H9 (cell line): ENCODE results near the gene NHSL1. TPM values are rescaled to one million over a fixed set of nuclear protein-coding genes. Genes with fewer than 3 reads are reported as not detected.
A peak's percentile ranks its signal among the peaks of the same experiment; 100 is the strongest.

Experiments used
- DNase-seq: peaks from one replicate; pipeline ENCODE4 v3.0.0-alpha.2; 2017
- H2AFZ ChIP-seq: one replicate; pipeline ENCODE4 v1.6.1; 2013; ENCODE audit warnings: mild to moderate bottlenecking, low read length, control low read depth, moderate library complexity
- H2AK5ac ChIP-seq: 2 replicates; pipeline ENCODE4 v1.6.1; 2013; ENCODE audit warnings: low read length, control low read depth, mixed read lengths; ENCODE audit not compliant: insufficient read length
- H2BK120ac ChIP-seq: one replicate; pipeline ENCODE4 v1.6.1; 2013; ENCODE audit warnings: low read depth, mild to moderate bottlenecking, low read length, control low read depth, inconsistent platforms; ENCODE audit not compliant: poor library complexity, severe bottlenecking
- H2BK12ac ChIP-seq: 2 replicates; pipeline ENCODE4 v1.6.1; 2013; ENCODE audit warnings: low read length, control low read depth, mixed read lengths, low read depth; ENCODE audit not compliant: insufficient read length
- H2BK15ac ChIP-seq: 2 replicates; pipeline ENCODE4 v1.6.1; 2013; ENCODE audit warnings: low read depth, low read length, control low read depth
- H2BK20ac ChIP-seq: one replicate; pipeline ENCODE4 v1.6.1; 2013; ENCODE audit warnings: low read depth, mild to moderate bottlenecking, low read length, control low read depth, inconsistent platforms; ENCODE audit not compliant: poor library complexity, severe bottlenecking
- H2BK5ac ChIP-seq: 2 replicates; pipeline ENCODE4 v1.6.1; 2013; ENCODE audit warnings: low read length, control low read depth, mixed read lengths; ENCODE audit not compliant: insufficient read length
- H3K14ac ChIP-seq: 2 replicates; pipeline ENCODE4 v1.6.1; 2013; ENCODE audit warnings: low read length, control low read depth; ENCODE audit not compliant: insufficient read depth
- H3K18ac ChIP-seq: 2 replicates; pipeline ENCODE4 v1.6.1; 2013; ENCODE audit warnings: low read depth, mild to moderate bottlenecking, mixed read lengths, low read length, control low read depth; ENCODE audit not compliant: insufficient read length
- H3K23ac ChIP-seq: 2 replicates; pipeline ENCODE4 v1.6.1; 2013; ENCODE audit warnings: low read length, control low read depth, mixed read lengths, low read depth; ENCODE audit not compliant: insufficient read length
- H3K23me2 ChIP-seq: 2 replicates; pipeline ENCODE4 v1.6.1; 2013; ENCODE audit warnings: low read depth, mild to moderate bottlenecking, mixed read lengths, low read length, control low read depth; ENCODE audit not compliant: insufficient read length, poor library complexity, severe bottlenecking
- H3K27ac ChIP-seq: 2 replicates; pipeline ENCODE4 v1.5.1; 2013; ENCODE audit warnings: low read length, control low read depth, mixed read lengths, low read depth; ENCODE audit not compliant: insufficient read length
- H3K27me3 ChIP-seq: 2 replicates; pipeline ENCODE4 v1.6.1; 2013; ENCODE audit warnings: low read length, control low read depth, inconsistent platforms; ENCODE audit not compliant: insufficient read depth
- H3K4ac ChIP-seq: 2 replicates; pipeline ENCODE4 v1.6.1; 2013; ENCODE audit warnings: low read depth, mild to moderate bottlenecking, control low read depth, inconsistent platforms, low read length, moderate library complexity
- H3K4me1 ChIP-seq: 2 replicates; pipeline ENCODE4 v1.6.1; 2013; ENCODE audit warnings: low read length, control low read depth, inconsistent platforms; ENCODE audit not compliant: insufficient read depth
- H3K4me2 ChIP-seq: 2 replicates; pipeline ENCODE4 v1.6.1; 2013; ENCODE audit warnings: low read length, control low read depth, mixed read lengths; ENCODE audit not compliant: insufficient read length, insufficient read depth
- H3K56ac ChIP-seq: 2 replicates; pipeline ENCODE4 v1.6.1; 2013; ENCODE audit warnings: low read depth, mild to moderate bottlenecking, mixed read lengths, low read length, control low read depth; ENCODE audit not compliant: insufficient read length
- H3K79me1 ChIP-seq: 2 replicates; pipeline ENCODE4 v1.6.1; 2013; ENCODE audit warnings: low read depth, mild to moderate bottlenecking, moderate library complexity, low read length, control low read depth, inconsistent platforms; ENCODE audit not compliant: insufficient read depth, poor library complexity, severe bottlenecking
- H3K79me2 ChIP-seq: 2 replicates; pipeline ENCODE4 v1.6.1; 2013; ENCODE audit warnings: low read length, control low read depth, inconsistent platforms; ENCODE audit not compliant: insufficient read depth
- H3K9ac ChIP-seq: 2 replicates; pipeline ENCODE4 v1.6.1; 2013; ENCODE audit warnings: low read length, control low read depth, mixed read lengths; ENCODE audit not compliant: insufficient read length; ENCODE audit errors: extremely low read depth
- H3K9me3 ChIP-seq: one replicate; pipeline ENCODE4 v1.6.1; 2013; ENCODE audit warnings: low read depth, low read length, inconsistent platforms; ENCODE audit not compliant: control insufficient read depth
- H3T11ph ChIP-seq: one replicate; pipeline ENCODE4 v1.6.1; 2013; ENCODE audit warnings: mild to moderate bottlenecking, low read length, control low read depth, inconsistent platforms
- H4K20me1 ChIP-seq: one replicate; pipeline ENCODE4 v1.6.1; 2013; ENCODE audit not compliant: control insufficient read depth, insufficient read length, insufficient read depth
- H4K5ac ChIP-seq: 2 replicates; pipeline ENCODE4 v1.6.1; 2013; ENCODE audit warnings: low read depth, mild to moderate bottlenecking, mixed read lengths, low read length, control low read depth; ENCODE audit not compliant: insufficient read length
- H4K8ac ChIP-seq: replicated peaks from 2 replicates; pipeline ENCODE4 v1.6.1; 2013; ENCODE audit warnings: low read length, control low read depth, mixed read lengths, low read depth; ENCODE audit not compliant: insufficient read length
- H4K91ac ChIP-seq: 2 replicates; pipeline ENCODE4 v1.6.1; 2013; ENCODE audit warnings: low read depth, mild to moderate bottlenecking, moderate library complexity, mixed read lengths, low read length, control low read depth; ENCODE audit not compliant: insufficient read length
- H3K27ac Mint-ChIP-seq, 3 experiments: 2 replicates in 2 of 3; 3 replicates in 1 of 3; pipeline ENCODE4 v1.8.0; 2020 to 2021; ENCODE audit warnings: mixed read lengths in 3 of 3, mild to moderate bottlenecking in 1 of 3, moderate library complexity in 1 of 3
- H3K27me3 Mint-ChIP-seq: 2 replicates; pipeline ENCODE4 v1.8.0; 2021; ENCODE audit warnings: low read depth, mild to moderate bottlenecking, moderate library complexity, mixed read lengths
- H3K36me3 Mint-ChIP-seq, 3 experiments: 2 replicates in 2 of 3; 3 replicates in 1 of 3; pipeline ENCODE4 v1.8.0; 2020 to 2021; ENCODE audit warnings: low read depth in 3 of 3, mixed read lengths in 3 of 3; ENCODE audit not compliant: insufficient read depth in 1 of 3
- H3K4me1 Mint-ChIP-seq, 2 experiments: 2 replicates each; pipeline ENCODE4 v1.8.0; 2020; ENCODE audit warnings: mixed read lengths in 2 of 2
- H3K4me3 Mint-ChIP-seq, 2 experiments: 2 replicates in 1 of 2; 3 replicates in 1 of 2; pipeline ENCODE4 v1.8.0; 2020 to 2021; ENCODE audit warnings: mild to moderate bottlenecking in 2 of 2, mixed read lengths in 2 of 2, moderate library complexity in 1 of 2
- H3K9me3 Mint-ChIP-seq, 2 experiments: 2 replicates in 1 of 2; 3 replicates in 1 of 2; pipeline ENCODE4 v1.8.0; 2020; ENCODE audit warnings: mild to moderate bottlenecking in 2 of 2, mixed read lengths in 2 of 2, moderate library complexity in 1 of 2
- CTCF ChIP-seq: fragments of 200-600 bp; sonication (generic); conservative IDR thresholded peaks from 3 replicates; pipeline ENCODE4 v1.8.0; 2021; ENCODE audit warnings: antibody characterized with exemption, mild to moderate bottlenecking
- WGBS: extraction: QIAGEN DNeasy Blood & Tissue Kit; methylation state at CpG from one replicate; pipeline ENCODE4 v1.1.7; 2013; ENCODE audit warnings: missing lambda C conversion rate, low lambda C conversion rate, mixed read lengths; ENCODE audit not compliant: insufficient read length; ENCODE audit errors: extremely low coverage; 5-methylcytosine and 5-hydroxymethylcytosine counted together
- total RNA-seq: library from RNA; stranded (reverse); gene quantifications from 2 replicates; pipeline ENCODE4 v1.2.1, GENCODE V29; 2021

The NHSL1 gene
- total RNA-seq, 1 experiment from 2014 or later = 28.7 TPM

GRCh38 chr6:138509371-138509770 lies 10.1 kb upstream of the NHSL1 start:
- Mint-ChIP-seq H3K4me1 (peaks cover 36 to 43% of the 10 kb centered on the region in 2 experiments), H3K27ac (no peak overlapping the region), H3K9me3 (no peaks in the 10 kb centered on the region), H3K27me3 (no peaks in the 10 kb centered on the region), H3K4me3 (no peak overlapping the region), H3K36me3 (no peaks in the 10 kb centered on the region)
- no peak overlapping the region for H2AFZ ChIP-seq
- no peak overlapping the region for H3K9ac ChIP-seq
- H3K4me1 ChIP-seq = peaks cover 9% of the 10 kb centered on the region; the same call in 1 of the 2 replicates
- no CpG with 5 or more reads among the region's 6 CpGs for WGBS
- no peak overlapping the region for H4K8ac ChIP-seq
- no peak overlapping the region for H2BK20ac ChIP-seq
- no peak overlapping the region for H2AK5ac ChIP-seq
- TF ChIP-seq CTCF = peak; percentile 82
- H3K79me1 ChIP-seq = peaks cover 2% of the 10 kb centered on the region
- H4K20me1 ChIP-seq = no peaks in the 10 kb centered on the region
- no peaks in the 10 kb centered on the region for H3K27me3 ChIP-seq
- no peak overlapping the region for H2BK120ac ChIP-seq
- H3K14ac ChIP-seq = no peak overlapping the region
- H4K91ac ChIP-seq = no peak overlapping the region
- H3K18ac ChIP-seq = no peak overlapping the region
- no peak overlapping the region for H3K27ac ChIP-seq
- no peak overlapping the region for H3K4ac ChIP-seq
- no peak overlapping the region for H4K5ac ChIP-seq
- no peak for DNase-seq
- H3K9me3 ChIP-seq = no peaks in the 10 kb centered on the region
- no peak overlapping the region for H2BK12ac ChIP-seq
- no peak overlapping the region for H3K56ac ChIP-seq
- no peak overlapping the region for H3K4me2 ChIP-seq
- H2BK15ac ChIP-seq = no peak overlapping the region
- peaks cover 2% of the 10 kb centered on the region; the same call in 1 of the 2 replicates for H3K79me2 ChIP-seq
- no peak overlapping the region for H3T11ph ChIP-seq
- no peaks in the 10 kb centered on the region for H3K23me2 ChIP-seq
- no peak overlapping the region for H2BK5ac ChIP-seq
- H3K23ac ChIP-seq = no peak overlapping the region
